Upper lobe of right lung (tissue), 1 donor: ENCODE measurements around the gene PHKB. TPM values are rescaled to one million over a fixed set of nuclear protein-coding genes. Genes with fewer than 3 reads are reported as not detected.

Source experiments
- ATAC-seq: fragments of 200-7000 bp; cut with Tn5 transposase; one replicate; pipeline ENCODE4 v1.9.1; 2020; ENCODE audit warnings: mild to moderate bottlenecking, moderate library complexity
- DNase-seq: peaks from one replicate; pipeline ENCODE4 v3.0.0-alpha.2; 2020
- H3K27ac ChIP-seq: fragments of 200-600 bp; one replicate; pipeline ENCODE4 v1.8.0; 2022
- H3K27me3 ChIP-seq: fragments of 200-600 bp; one replicate; pipeline ENCODE4 v1.8.0; 2022; ENCODE audit warnings: mild to moderate bottlenecking
- H3K36me3 ChIP-seq: fragments of 200-600 bp; one replicate; pipeline ENCODE4 v1.8.0; 2022
- H3K4me1 ChIP-seq: fragments of 200-600 bp; one replicate; pipeline ENCODE4 v1.8.0; 2022
- H3K4me3 ChIP-seq: fragments of 200-600 bp; one replicate; pipeline ENCODE4 v1.8.0; 2022; ENCODE audit warnings: mild to moderate bottlenecking
- H3K9me3 ChIP-seq: fragments of 200-600 bp; one replicate; pipeline ENCODE4 v1.8.0; 2022
- intact Hi-C: fragments of 100-400 bp; cut with DNase I; formaldehyde crosslinking; loops from one replicate; pipeline ENCODE4 v1.11.0; 2022
- total RNA-seq: library from RNA; stranded (reverse); fragmentation: NEBNext Ultra II Directional; extraction: Animal tissue kit (Norgen Biotek cat#: 25700); gene quantifications from one replicate; pipeline ENCODE4 v1.2.1, GENCODE V29; 2021
- TF ChIP-seq, protein P1 (sequence below): fragments of 200-600 bp; IDR thresholded peaks from one replicate; pipeline ENCODE4 v1.8.0; 2022; ENCODE audit warnings: antibody characterized with exemption
- donor health status: DM: no; HTN: yes; CAD: no; lungs with severe emphysema.

PHKB gene
- total RNA-seq, 1 donor from 2014 or later, result 91.8 TPM

DNA sequence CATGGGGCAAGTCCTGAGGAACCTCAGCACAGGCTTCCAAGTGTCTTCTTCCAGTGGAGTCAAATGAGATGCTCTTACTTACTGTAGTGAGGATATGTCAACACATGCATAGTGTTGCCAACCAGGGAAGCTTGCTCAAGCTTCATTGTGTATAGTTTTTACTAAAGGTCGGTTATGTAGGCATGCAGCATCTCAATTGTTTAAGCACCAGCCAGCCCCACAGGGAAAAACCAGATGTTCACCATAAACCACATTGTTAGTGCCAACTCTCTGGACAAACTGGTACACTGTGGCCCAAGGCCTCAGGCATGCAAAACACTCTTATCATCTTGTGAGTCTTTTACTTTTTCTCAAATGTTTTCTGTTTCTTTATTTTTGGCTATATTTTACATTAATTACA is 152.1 kb downstream of the PHKB start:
- Histone ChIP-seq H3K27me3 (no peaks in the 10 kb centered on the region), H3K4me1 (no peaks in the 10 kb centered on the region), H3K36me3 (peaks cover 5% of the 10 kb centered on the region), H3K9me3 (no peaks in the 10 kb centered on the region), H3K4me3 (no peak overlapping the region), H3K27ac (no peak overlapping the region)
- ATAC-seq (no peak), DNase-seq (no peak)
- TF ChIP-seq, protein P1, sequence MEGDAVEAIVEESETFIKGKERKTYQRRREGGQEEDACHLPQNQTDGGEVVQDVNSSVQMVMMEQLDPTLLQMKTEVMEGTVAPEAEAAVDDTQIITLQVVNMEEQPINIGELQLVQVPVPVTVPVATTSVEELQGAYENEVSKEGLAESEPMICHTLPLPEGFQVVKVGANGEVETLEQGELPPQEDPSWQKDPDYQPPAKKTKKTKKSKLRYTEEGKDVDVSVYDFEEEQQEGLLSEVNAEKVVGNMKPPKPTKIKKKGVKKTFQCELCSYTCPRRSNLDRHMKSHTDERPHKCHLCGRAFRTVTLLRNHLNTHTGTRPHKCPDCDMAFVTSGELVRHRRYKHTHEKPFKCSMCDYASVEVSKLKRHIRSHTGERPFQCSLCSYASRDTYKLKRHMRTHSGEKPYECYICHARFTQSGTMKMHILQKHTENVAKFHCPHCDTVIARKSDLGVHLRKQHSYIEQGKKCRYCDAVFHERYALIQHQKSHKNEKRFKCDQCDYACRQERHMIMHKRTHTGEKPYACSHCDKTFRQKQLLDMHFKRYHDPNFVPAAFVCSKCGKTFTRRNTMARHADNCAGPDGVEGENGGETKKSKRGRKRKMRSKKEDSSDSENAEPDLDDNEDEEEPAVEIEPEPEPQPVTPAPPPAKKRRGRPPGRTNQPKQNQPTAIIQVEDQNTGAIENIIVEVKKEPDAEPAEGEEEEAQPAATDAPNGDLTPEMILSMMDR, result no peak
- intact Hi-C loops, result no loop called here

DNA sequence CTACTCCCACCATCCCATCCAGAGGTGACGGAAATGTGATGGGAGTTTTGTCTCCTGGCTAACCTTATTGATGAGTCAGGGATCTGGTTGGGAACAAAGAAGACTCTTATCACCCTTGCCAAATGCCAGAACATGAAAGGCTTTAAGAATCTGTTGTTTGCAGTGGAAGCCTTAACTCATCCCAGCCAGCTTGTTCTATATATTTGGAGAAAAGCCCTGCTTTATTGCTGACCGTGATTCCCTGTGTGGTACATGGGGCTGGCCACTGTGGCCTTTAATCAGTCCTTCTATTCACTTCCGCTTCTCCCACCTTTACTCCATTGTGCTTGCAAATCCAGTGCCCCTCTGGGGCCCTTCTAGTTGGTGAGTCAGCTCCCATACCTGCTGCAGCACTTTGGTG is 156.6 kb downstream of the PHKB start:
- no peak for ATAC-seq
- Histone ChIP-seq H3K4me3 (no peak overlapping the region), H3K9me3 (no peaks in the 10 kb centered on the region), H3K27me3 (no peaks in the 10 kb centered on the region), H3K4me1 (no peaks in the 10 kb centered on the region), H3K36me3 (no peaks in the 10 kb centered on the region), H3K27ac (no peak overlapping the region)
- intact Hi-C loops, result no loop called here
- no peak for DNase-seq
- TF ChIP-seq, protein P1, result no peak

DNA sequence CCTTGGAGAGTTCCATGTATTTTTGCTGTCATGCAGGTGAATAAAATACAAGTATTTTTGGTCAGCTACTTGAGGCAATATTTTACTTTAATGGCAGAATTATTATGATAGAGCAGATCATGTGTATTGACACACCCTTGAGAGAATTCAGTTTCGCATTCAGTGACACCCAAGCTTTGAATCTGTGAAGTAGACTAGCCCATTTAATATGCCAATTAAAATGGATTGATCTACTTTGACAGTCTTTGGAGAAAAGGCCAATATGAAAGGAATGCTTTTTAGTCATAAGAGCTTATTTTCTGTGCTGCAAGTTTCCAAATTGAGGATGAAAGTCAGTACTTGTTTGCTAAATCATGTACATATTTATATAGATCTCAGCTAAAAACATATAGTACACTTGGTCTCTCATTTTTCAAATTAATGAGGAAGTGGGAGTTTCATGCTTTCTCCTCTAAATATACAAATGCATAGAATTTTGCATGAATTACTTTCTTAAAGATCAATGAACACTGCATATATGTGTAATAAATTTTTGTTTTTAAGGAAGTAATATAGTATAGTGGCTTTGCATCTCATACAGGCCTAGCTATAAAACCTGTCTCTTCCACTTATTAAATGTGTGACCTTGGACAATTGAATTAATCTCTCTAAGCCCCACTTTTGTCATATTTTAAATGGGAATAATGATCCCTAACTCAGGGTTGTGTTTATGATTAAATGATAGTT is 161.5 kb downstream of the PHKB start:
- Histone ChIP-seq H3K4me1 (no peaks in the 10 kb centered on the region), H3K4me3 (no peak overlapping the region), H3K27ac (no peak overlapping the region), H3K27me3 (no peaks in the 10 kb centered on the region), H3K9me3 (no peaks in the 10 kb centered on the region), H3K36me3 (no peaks in the 10 kb centered on the region)
- TF ChIP-seq, protein P1, result no peak
- DNase-seq (no peak), ATAC-seq (no peak)
- intact Hi-C loops, result no loop called here

DNA sequence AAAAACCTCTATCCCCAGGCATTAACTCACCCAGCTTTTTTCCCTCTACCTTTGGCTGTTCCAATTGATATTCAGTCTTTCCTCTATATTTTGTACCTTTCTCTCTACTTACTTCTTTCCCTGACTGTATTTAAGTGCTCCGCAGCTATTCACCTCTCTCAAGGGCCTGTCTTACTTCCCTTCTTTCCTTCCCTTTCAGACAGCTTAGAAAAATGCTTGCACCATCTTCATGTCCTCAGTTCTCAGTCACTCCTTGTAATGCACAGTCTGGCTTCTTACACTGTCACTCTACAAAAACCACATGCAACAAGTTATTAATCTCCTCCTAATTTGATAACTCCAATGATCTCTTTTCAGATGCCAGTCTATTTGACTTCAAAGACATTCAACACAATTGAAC is 163.4 kb downstream of the PHKB start:
- Histone ChIP-seq H3K27me3 (no peaks in the 10 kb centered on the region), H3K9me3 (no peaks in the 10 kb centered on the region), H3K4me3 (no peak overlapping the region), H3K27ac (no peak overlapping the region), H3K36me3 (no peaks in the 10 kb centered on the region), H3K4me1 (no peaks in the 10 kb centered on the region)
- ATAC-seq (peak; percentile 52), DNase-seq (no peak)
- TF ChIP-seq, protein P1, result no peak
- intact Hi-C loops, result no loop called here

DNA sequence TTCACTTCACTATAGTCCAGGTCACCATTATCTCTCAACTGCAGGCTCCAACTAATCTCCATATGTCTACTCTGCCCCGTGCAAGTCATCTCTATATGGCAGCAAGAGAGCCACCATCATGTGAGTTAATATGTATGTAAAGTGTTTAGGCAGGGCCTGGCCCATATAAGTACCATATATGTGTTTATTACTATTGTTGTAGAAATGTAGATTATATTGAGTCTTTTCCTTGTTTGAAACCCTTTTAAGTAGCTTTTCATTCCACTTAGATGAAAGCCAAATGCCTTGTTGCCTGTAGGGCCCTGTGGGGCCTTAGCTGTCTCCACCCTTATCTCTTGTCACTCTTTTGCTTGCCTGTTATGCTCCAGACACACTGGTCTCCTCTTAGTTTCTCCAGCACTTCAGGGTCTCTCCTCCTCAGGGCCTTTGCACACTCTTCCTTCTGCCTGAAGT is 164.0 kb downstream of the PHKB start:
- H3K4me3 ChIP-seq, result no peak overlapping the region
- intact Hi-C loops, result no loop called here
- no peaks in the 10 kb centered on the region for H3K4me1 ChIP-seq
- no peak for ATAC-seq
- no peak overlapping the region for H3K27ac ChIP-seq
- DNase-seq, result no peak
- TF ChIP-seq, protein P1, result no peak
- H3K36me3 ChIP-seq, result no peaks in the 10 kb centered on the region
- no peaks in the 10 kb centered on the region for H3K9me3 ChIP-seq
- no peaks in the 10 kb centered on the region for H3K27me3 ChIP-seq
